Lower leg skin (tissue), 3 donors: Measurements from ENCODE around the gene CRY2.

Experiments
- POLR2A ChIP-seq, 2 donors: fragments of 450-650 bp; IDR thresholded peaks; one replicate each; pipeline ENCODE4 v1.6.1; 2016 to 2017; ENCODE audit warnings: antibody characterized with exemption in 2 of 2, mild to moderate bottlenecking in 1 of 2, moderate library complexity in 1 of 2
- TF ChIP-seq, protein P1 (sequence below), 3 donors: fragments of 450-650 bp; IDR thresholded peaks; one replicate each; pipeline ENCODE4 v1.5.1; 2016; ENCODE audit warnings: antibody characterized with exemption in 3 of 3, mild to moderate bottlenecking in 3 of 3, moderate library complexity in 2 of 3

DNA sequence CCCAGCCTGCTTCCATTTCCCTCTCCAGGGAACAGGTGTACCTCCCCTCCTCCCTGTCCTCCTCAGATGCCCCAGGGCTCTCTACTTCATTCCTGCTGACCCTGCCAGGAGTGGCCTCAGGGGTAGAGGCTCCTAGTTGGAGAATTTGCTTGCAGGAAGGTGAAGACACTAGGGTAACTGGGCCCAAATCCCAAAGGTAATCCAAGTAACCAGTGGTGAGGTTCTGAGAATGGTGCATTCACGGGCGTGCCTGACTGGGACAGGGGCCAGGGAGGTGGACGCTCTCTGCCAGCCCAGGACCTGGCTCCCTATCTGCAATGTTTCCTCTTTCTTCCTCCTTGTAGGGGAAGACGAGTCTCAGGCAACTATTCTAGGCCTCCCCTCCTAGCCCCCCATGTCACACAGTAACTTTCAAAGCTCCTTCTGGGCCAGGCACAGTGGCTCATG lies 39.5 kb upstream of the CRY2 start:
- TF ChIP-seq POLR2A (IDR thresholded peaks at IDR 0.05) = no peak
- TF ChIP-seq, protein P1, sequence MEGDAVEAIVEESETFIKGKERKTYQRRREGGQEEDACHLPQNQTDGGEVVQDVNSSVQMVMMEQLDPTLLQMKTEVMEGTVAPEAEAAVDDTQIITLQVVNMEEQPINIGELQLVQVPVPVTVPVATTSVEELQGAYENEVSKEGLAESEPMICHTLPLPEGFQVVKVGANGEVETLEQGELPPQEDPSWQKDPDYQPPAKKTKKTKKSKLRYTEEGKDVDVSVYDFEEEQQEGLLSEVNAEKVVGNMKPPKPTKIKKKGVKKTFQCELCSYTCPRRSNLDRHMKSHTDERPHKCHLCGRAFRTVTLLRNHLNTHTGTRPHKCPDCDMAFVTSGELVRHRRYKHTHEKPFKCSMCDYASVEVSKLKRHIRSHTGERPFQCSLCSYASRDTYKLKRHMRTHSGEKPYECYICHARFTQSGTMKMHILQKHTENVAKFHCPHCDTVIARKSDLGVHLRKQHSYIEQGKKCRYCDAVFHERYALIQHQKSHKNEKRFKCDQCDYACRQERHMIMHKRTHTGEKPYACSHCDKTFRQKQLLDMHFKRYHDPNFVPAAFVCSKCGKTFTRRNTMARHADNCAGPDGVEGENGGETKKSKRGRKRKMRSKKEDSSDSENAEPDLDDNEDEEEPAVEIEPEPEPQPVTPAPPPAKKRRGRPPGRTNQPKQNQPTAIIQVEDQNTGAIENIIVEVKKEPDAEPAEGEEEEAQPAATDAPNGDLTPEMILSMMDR (IDR thresholded peaks at IDR 0.05) = no peak
